K562 (cell line): Measurements from ENCODE around the gene IFT122. TPM values are rescaled to one million over a fixed set of nuclear protein-coding genes. Genes with fewer than 3 reads are reported as not detected.

ENCODE experiments used
- ZNF24 ChIP-seq: fragments of 450-650 bp; IDR thresholded peaks from 2 replicates; pipeline ENCODE4 v1.6.1; 2016
- polyA plus RNA-seq, 8 experiments: library from polyadenylated mRNA; depleted of rRNA in 4 of 8; stranded (reverse) in 5 of 8; unstranded in 3 of 8; fragments of >200 nt; fragmentation: Nextera tagmentation in 2 of 8; fragmentation: Illumina TruSeq in 1 of 8; extraction: Ambion mirVana in 2 of 8; extraction: Trizol in 1 of 8; gene quantifications; 2 replicates each; pipeline versions ENCODE4 v1.2.1 to v1.2.3, GENCODE V29; 2011 to 2014; ENCODE audit warnings: inconsistent platforms in 1 of 8, missing spikeins in 1 of 8
- total RNA-seq, 7 experiments: library from RNA; depleted of rRNA in 6 of 7; stranded (reverse); fragments of >200 nt in 6 of 7; fragmentation: Illumina TruSeq in 2 of 7; extraction: Trizol in 2 of 7; gene quantifications; 2 replicates each; pipeline versions ENCODE4 v1.2.1 to v1.2.3, GENCODE V29; 2011 to 2021; ENCODE audit warnings: low replicate concordance in 1 of 7
- TF ChIP-seq, protein P1 (sequence below), 2 experiments: fragments of 450-650 bp in 1 of 2; sonication (generic) in 1 of 2; formaldehyde crosslinking in 1 of 2; IDR thresholded peaks; 2 replicates each; pipeline versions ENCODE4 v1.7.1 to v1.9.0; 2016 to 2022; ENCODE audit warnings: inconsistent platforms in 1 of 2, mild to moderate bottlenecking in 1 of 2, missing genetic modification reagents in 1 of 2

The IFT122 gene
- total and polyA plus RNA-seq, 9 of the 15 experiments (the other 6 are each of a cell fraction or from before 2014, with no cell fraction given): 2.4 to 11.5 (median 7.7) TPM

DNA sequence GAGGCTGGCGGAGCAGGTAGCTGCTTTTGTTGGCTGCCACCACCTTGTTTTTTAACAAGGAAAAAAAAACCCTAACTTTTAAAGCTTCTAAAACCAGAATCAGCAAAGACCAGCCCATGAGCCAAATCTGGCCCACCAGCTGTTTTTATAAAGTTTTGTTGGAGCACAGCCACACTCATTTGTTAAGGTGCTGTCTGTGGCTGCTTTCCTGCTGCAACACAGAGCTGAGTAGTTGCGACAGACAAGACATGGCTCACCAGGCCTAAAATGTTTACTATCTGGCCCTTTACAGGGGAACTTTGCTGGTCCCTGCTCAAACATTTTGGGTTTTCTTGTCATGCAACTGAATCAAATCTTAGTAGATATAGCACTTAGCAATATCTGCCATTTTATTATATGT, 30.5 kb upstream of the IFT122 start (continued):
- TF ChIP-seq, protein P1, sequence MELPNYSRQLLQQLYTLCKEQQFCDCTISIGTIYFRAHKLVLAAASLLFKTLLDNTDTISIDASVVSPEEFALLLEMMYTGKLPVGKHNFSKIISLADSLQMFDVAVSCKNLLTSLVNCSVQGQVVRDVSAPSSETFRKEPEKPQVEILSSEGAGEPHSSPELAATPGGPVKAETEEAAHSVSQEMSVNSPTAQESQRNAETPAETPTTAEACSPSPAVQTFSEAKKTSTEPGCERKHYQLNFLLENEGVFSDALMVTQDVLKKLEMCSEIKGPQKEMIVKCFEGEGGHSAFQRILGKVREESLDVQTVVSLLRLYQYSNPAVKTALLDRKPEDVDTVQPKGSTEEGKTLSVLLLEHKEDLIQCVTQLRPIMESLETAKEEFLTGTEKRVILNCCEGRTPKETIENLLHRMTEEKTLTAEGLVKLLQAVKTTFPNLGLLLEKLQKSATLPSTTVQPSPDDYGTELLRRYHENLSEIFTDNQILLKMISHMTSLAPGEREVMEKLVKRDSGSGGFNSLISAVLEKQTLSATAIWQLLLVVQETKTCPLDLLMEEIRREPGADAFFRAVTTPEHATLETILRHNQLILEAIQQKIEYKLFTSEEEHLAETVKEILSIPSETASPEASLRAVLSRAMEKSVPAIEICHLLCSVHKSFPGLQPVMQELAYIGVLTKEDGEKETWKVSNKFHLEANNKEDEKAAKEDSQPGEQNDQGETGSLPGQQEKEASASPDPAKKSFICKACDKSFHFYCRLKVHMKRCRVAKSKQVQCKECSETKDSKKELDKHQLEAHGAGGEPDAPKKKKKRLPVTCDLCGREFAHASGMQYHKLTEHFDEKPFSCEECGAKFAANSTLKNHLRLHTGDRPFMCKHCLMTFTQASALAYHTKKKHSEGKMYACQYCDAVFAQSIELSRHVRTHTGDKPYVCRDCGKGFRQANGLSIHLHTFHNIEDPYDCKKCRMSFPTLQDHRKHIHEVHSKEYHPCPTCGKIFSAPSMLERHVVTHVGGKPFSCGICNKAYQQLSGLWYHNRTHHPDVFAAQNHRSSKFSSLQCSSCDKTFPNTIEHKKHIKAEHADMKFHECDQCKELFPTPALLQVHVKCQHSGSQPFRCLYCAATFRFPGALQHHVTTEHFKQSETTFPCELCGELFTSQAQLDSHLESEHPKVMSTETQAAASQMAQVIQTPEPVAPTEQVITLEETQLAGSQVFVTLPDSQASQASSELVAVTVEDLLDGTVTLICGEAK (IDR thresholded peaks at IDR 0.05): 0 out of 2 replicates have a peak, but pooled peaks have one; percentile 52
- TF ChIP-seq, protein P1 (CRISPR knock-in tag; IDR thresholded peaks at IDR 0.05): peak; percentile 52; the same call in 1 of the 2 replicates
- TF ChIP-seq ZNF24: no peak
